Measurements from ENCODE around the gene UTS2R.
"Not testable (repeated sequence)": the region's sequence is repeated elsewhere in the genome, so short reads cannot be mapped to it uniquely, and the experiment has no call there.

Gene UTS2R

GRCh38 chr17:82366749-82367148 lies 4.8 kb upstream of the UTS2R start:
- no peak for TF ChIP-seq Cebpa-rat (IDR thresholded peaks at IDR 0.05)
- Histone ChIP-seq H3K4me2 (no peak overlapping the region), H3K27ac (no peak overlapping the region), H3K27me3 (peaks cover 27 to 35% (median 28%) of the 10 kb centered on the region in 11 experiments), H3K4me1 (peaks cover 19 to 37% (median 24%) of the 10 kb centered on the region in 10 experiments), H3K4me3 (no peak overlapping the region), H4K20me1 (peaks cover 0 to 19% (median under 1%) of the 10 kb centered on the region in 11 experiments; a peak in 6 of 22 replicates), H3K9me3 (replicated peaks in 1 of 11) (no peaks in the 10 kb centered on the region; a peak in 1 of 22 replicates), H3K9ac (no peak overlapping the region), H3K36me3 (no peaks in the 10 kb centered on the region)

- Histone ChIP-seq H3K9me3 (replicated peaks in 1 of 11) (no peaks in the 10 kb centered on the region; a peak in 1 of 22 replicates), H4K20me1 (peaks cover 0 to 22% (median 10%) of the 10 kb centered on the region in 11 experiments; a peak in 8 of 22 replicates), H3K4me2 (no peak overlapping the region), H3K27me3 (peaks cover 37 to 47% (median 40%) of the 10 kb centered on the region in 11 experiments), H3K27ac (no peak overlapping the region), H3K4me3 (no peak overlapping the region), H3K4me1 (peaks cover 30 to 49% (median 35%) of the 10 kb centered on the region in 10 experiments), H3K36me3 (no peaks in the 10 kb centered on the region), H3K9ac (no peak overlapping the region)
- no peak for TF ChIP-seq Cebpa-rat (IDR thresholded peaks at IDR 0.05)
Observed at GRCh38 chr17:82367724-82368524, 3.6 kb upstream of the UTS2R start.

GRCh38 chr17:82369211-82369610 lies 2.4 kb upstream of the UTS2R start:
- Histone ChIP-seq H3K9me3 (replicated peaks in 1 of 11) (no peaks in the 10 kb centered on the region; a peak in 1 of 22 replicates), H3K27ac (no peak overlapping the region), H3K36me3 (no peaks in the 10 kb centered on the region), H3K27me3 (peaks cover 37 to 58% (median 50%) of the 10 kb centered on the region in 11 experiments), H3K9ac (no peak overlapping the region), H3K4me2 (peak overlapping the region in 4 of 11 experiments; percentile 11 to 86 (median 84); a peak in 4 of 22 replicates), H3K4me3 (no peak overlapping the region), H3K4me1 (peaks cover 42 to 61% (median 46%) of the 10 kb centered on the region in 10 experiments), H4K20me1 (peaks cover 0 to 28% (median 10%) of the 10 kb centered on the region in 11 experiments; a peak in 8 of 22 replicates)
- no peak for TF ChIP-seq Cebpa-rat (IDR thresholded peaks at IDR 0.05)

- H3K9ac ChIP-seq, result peak overlapping the region in 9 of 11 experiments; percentile 4 to 67 (median 33); a peak in 13 of 22 replicates
- no peak for TF ChIP-seq Cebpa-rat (IDR thresholded peaks at IDR 0.05)
- peaks cover 37 to 73% (median 58%) of the 10 kb centered on the region in 11 experiments for H3K27me3 ChIP-seq
- no peaks in the 10 kb centered on the region; a peak in 1 of 22 replicates for H3K9me3 ChIP-seq (replicated peaks in 1 of 11)
- peak overlapping the region; percentile 74 to 97 (median 86) for H3K4me2 ChIP-seq
- no peaks in the 10 kb centered on the region for H3K36me3 ChIP-seq
- H3K4me3 ChIP-seq, result peak overlapping the region; percentile 28 to 54 (median 42); a peak in 19 of 20 replicates
- peak overlapping the region in 4 of 11 experiments; percentile 40 to 50 (median 44); a peak in 7 of 22 replicates for H3K27ac ChIP-seq
- H4K20me1 ChIP-seq, result peaks cover 0 to 28% (median 11%) of the 10 kb centered on the region in 11 experiments; a peak in 8 of 22 replicates
- peaks cover 42 to 58% (median 47%) of the 10 kb centered on the region in 10 experiments for H3K4me1 ChIP-seq
Observed at GRCh38 chr17:82370471-82371332, 863 bp upstream of the UTS2R start.

GRCh38 chr17:82372249-82373071 lies 895 bp downstream of the UTS2R start:
- no peak overlapping the region for H3K27ac ChIP-seq
- peaks cover 42 to 54% (median 47%) of the 10 kb centered on the region in 10 experiments for H3K4me1 ChIP-seq
- no peaks in the 10 kb centered on the region for H3K36me3 ChIP-seq
- H3K27me3 ChIP-seq, result peaks cover 40 to 81% (median 59%) of the 10 kb centered on the region in 11 experiments
- peak overlapping the region; percentile 74 to 97 (median 85) for H3K4me2 ChIP-seq
- H4K20me1 ChIP-seq, result peaks cover 0 to 28% (median 11%) of the 10 kb centered on the region in 11 experiments; a peak in 8 of 22 replicates
- no peak overlapping the region for H3K9ac ChIP-seq
- H3K9me3 ChIP-seq (replicated peaks in 1 of 11), result no peaks in the 10 kb centered on the region; a peak in 1 of 22 replicates
- peak overlapping the region in 1 of 10 experiments; percentile 19; a peak in 4 of 20 replicates for H3K4me3 ChIP-seq
- TF ChIP-seq Cebpa-rat (IDR thresholded peaks at IDR 0.05), result no peak

GRCh38 chr17:82373072-82373452 lies 1.5 kb downstream of the UTS2R start:
- peak overlapping the region; percentile 74 to 97 (median 85) for H3K4me2 ChIP-seq
- peaks cover 0 to 32% (median 11%) of the 10 kb centered on the region in 11 experiments; a peak in 8 of 22 replicates for H4K20me1 ChIP-seq
- peaks cover 42 to 56% (median 47%) of the 10 kb centered on the region in 10 experiments for H3K4me1 ChIP-seq
- H3K36me3 ChIP-seq; H3K9me3 ChIP-seq (replicated peaks in 1 of 11); H3K9ac ChIP-seq: not testable (repeated sequence)
- 0 out of 22 replicates have a peak overlapping the region, but pooled peaks of 1 of the 11 experiments have one; percentile 10 for H3K27ac ChIP-seq
- H3K27me3 ChIP-seq, result peaks cover 46 to 83% (median 65%) of the 10 kb centered on the region in 11 experiments
- H3K4me3 ChIP-seq, result peak overlapping the region in 1 of 10 experiments; percentile 3; a peak in 1 of 20 replicates

- Histone ChIP-seq H3K27ac (no peak overlapping the region), H3K4me3 (no peak overlapping the region), H3K9me3 (replicated peaks in 1 of 11) (no peaks in the 10 kb centered on the region; a peak in 1 of 22 replicates), H3K9ac (no peak overlapping the region), H3K36me3 (no peaks in the 10 kb centered on the region), H4K20me1 (peaks cover 0 to 40% (median 11%) of the 10 kb centered on the region in 11 experiments; a peak in 8 of 22 replicates), H3K4me2 (peak overlapping the region; percentile 74 to 97 (median 85); a peak in 18 of 22 replicates), H3K4me1 (peaks cover 42 to 58% (median 47%) of the 10 kb centered on the region in 10 experiments), H3K27me3 (peaks cover 55 to 90% (median 73%) of the 10 kb centered on the region in 11 experiments)
- no peak for TF ChIP-seq Cebpa-rat (IDR thresholded peaks at IDR 0.05)
Observed at GRCh38 chr17:82373731-82374625, 2.4 kb downstream of the UTS2R start.

Data from BLaER1 treated with 17β-estradiol and CSF1 and Interleukin-3, amounts not matched to agents 10 nM and 100 nM (cell line).